Upper lobe of left lung (tissue), 6 donors: ENCODE results near the gene SLC13A3. TPM values are rescaled to one million over a fixed set of nuclear protein-coding genes. Genes with fewer than 3 reads are reported as not detected.

Source experiments
- ATAC-seq, 2 donors: fragments of 200-7000 bp; cut with Tn5 transposase; one replicate each; pipeline ENCODE4 v1.9.1; 2022; ENCODE audit warnings: mild to moderate bottlenecking in 2 of 2, moderate library complexity in 2 of 2; ENCODE audit not compliant: low FRiP score in 2 of 2
- DNase-seq, 2 donors: peaks; one replicate each; pipeline ENCODE4 v3.0.0-alpha.2; 2019 to 2020
- H3K27ac ChIP-seq, 4 donors: fragments of 200-600 bp; sonication (generic); one replicate each; pipeline ENCODE4 v1.5.1; 2016 to 2019
- H3K27me3 ChIP-seq, 4 donors: fragments of 200-600 bp; sonication (generic); one replicate each; pipeline ENCODE4 v1.5.1; 2017 to 2019
- H3K36me3 ChIP-seq, 4 donors: fragments of 200-600 bp; sonication (generic); one replicate each; pipeline ENCODE4 v1.5.1; 2016 to 2019
- H3K4me1 ChIP-seq, 4 donors: fragments of 200-600 bp; sonication (generic); one replicate each; pipeline ENCODE4 v1.5.1; 2018 to 2019
- H3K4me3 ChIP-seq, 4 donors: fragments of 200-600 bp; sonication (generic); one replicate each; pipeline ENCODE4 v1.5.1; 2017 to 2019; ENCODE audit warnings: mild to moderate bottlenecking in 2 of 4, moderate library complexity in 1 of 4
- H3K9me3 ChIP-seq, 4 donors: fragments of 200-600 bp; sonication (generic); one replicate each; pipeline ENCODE4 v1.5.1; 2018 to 2019
- CTCF ChIP-seq, 6 experiments: fragments of 450-650 bp in 4 of 6; fragments of 200-600 bp in 2 of 6; sonication (generic) in 2 of 6; IDR thresholded peaks; one replicate each; pipeline ENCODE4 v1.5.1; 2016 to 2019; ENCODE audit warnings: antibody characterized with exemption in 6 of 6
- EP300 ChIP-seq, 4 donors: sonication (generic); formaldehyde crosslinking; IDR thresholded peaks; one replicate each; pipeline ENCODE4 v1.5.1; 2017; ENCODE audit warnings: antibody characterized with exemption in 4 of 4, control low read depth in 2 of 4
- POLR2A ChIP-seq, 4 donors: fragments of 450-650 bp; IDR thresholded peaks; one replicate each; pipeline ENCODE4 v1.5.1; 2016 to 2017; ENCODE audit warnings: antibody characterized with exemption in 4 of 4, mild to moderate bottlenecking in 2 of 4
- POLR2AphosphoS5 ChIP-seq, 2 donors: sonication (generic); formaldehyde crosslinking; IDR thresholded peaks; one replicate each; pipeline ENCODE4 v1.5.1; 2017; ENCODE audit warnings: antibody characterized with exemption in 2 of 2
- WGBS, 2 donors: methylation state at CpG; one replicate each; pipeline ENCODE4 v1.1.5; 2017 to 2018; 5-methylcytosine and 5-hydroxymethylcytosine counted together
- total RNA-seq, 6 donors: library from RNA; depleted of rRNA in 4 of 6; stranded (reverse); fragments of >200 nt in 4 of 6; gene quantifications; one replicate each; pipeline versions ENCODE4 v1.1.0 to v1.2.1, GENCODE V29; 2016 to 2021
- donor health status: DM: no; HTN: no; CAD: no; lungs with moderate emphysema.
- donor health status: DM: no; HTN: yes; CAD: no; lungs with severe emphysema.

Gene SLC13A3
- total RNA-seq, 6 donors from 2014 or later = 0.88 to 11.5 (median 1.3) TPM

DNA sequence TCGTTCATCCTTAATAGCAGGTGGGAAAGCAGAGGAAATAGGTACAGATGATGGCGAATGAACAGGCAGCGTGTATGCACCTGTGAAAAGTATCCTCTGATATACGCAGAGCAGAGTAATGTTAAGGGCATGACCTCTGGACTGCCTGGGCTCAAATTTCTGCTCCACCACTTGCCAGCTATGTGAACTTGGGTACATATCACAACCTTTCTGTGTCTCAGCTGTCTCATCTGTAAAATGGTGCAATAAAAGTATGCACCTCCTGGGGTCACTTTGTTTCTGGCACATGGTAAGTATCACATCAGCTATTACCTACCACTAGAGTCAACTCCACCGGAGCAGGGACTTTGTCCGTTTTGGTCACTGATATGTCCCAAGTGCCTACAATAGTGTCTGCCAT is 103.3 kb downstream of the SLC13A3 start:
- WGBS, 2 donors = 81 to 84% methylated on average over 6 of the region's 6 CpGs
- TF ChIP-seq POLR2AphosphoS5 (IDR thresholded peaks at IDR 0.05) = no peak
- TF ChIP-seq CTCF (IDR thresholded peaks at IDR 0.05) = no peak
- TF ChIP-seq EP300 (IDR thresholded peaks at IDR 0.05) = no peak
- no peak for TF ChIP-seq POLR2A (IDR thresholded peaks at IDR 0.05)

GRCh38 chr20:46546936-46547335 is 104.3 kb downstream of the SLC13A3 start:
- no peaks in the 10 kb centered on the region for H3K27me3 ChIP-seq

More for the DNA sequence above, 103.3 kb downstream of the SLC13A3 start:
- no peaks in the 10 kb centered on the region for H3K9me3 ChIP-seq
- no peaks in the 10 kb centered on the region for H3K27me3 ChIP-seq
- no peak overlapping the region for H3K27ac ChIP-seq
- ATAC-seq (no peak), DNase-seq (no peak)
- H3K4me1 ChIP-seq = peaks cover 0 to 17% (median 7%) of the 10 kb centered on the region in 4 donors
- no peaks in the 10 kb centered on the region for H3K36me3 ChIP-seq
- no peak overlapping the region for H3K4me3 ChIP-seq

GRCh38 chr20:46546298-46546697 is 105.0 kb downstream of the SLC13A3 start:
- DNase-seq (no peak), ATAC-seq (no peak)
- Histone ChIP-seq H3K27ac (no peak overlapping the region), H3K36me3 (no peaks in the 10 kb centered on the region), H3K4me1 (peaks cover 0 to 12% (median 5%) of the 10 kb centered on the region in 4 donors), H3K27me3 (no peaks in the 10 kb centered on the region), H3K9me3 (no peaks in the 10 kb centered on the region), H3K4me3 (no peak overlapping the region)
- TF ChIP-seq POLR2AphosphoS5 (IDR thresholded peaks at IDR 0.05) = no peak
- no peak for TF ChIP-seq EP300 (IDR thresholded peaks at IDR 0.05)
- TF ChIP-seq POLR2A (IDR thresholded peaks at IDR 0.05) = no peak
- TF ChIP-seq CTCF (IDR thresholded peaks at IDR 0.05) = no peak
- WGBS, 2 donors = 89% methylated on average over 3 of the region's 3 CpGs

More at GRCh38 chr20:46546936-46547335, 104.3 kb downstream of the SLC13A3 start:
- no peaks in the 10 kb centered on the region for H3K36me3 ChIP-seq
- no peak for ATAC-seq
- no peak overlapping the region for H3K4me3 ChIP-seq
- 70 to 72% methylated on average over 6 of the region's 6 CpGs for WGBS, 2 donors
- no peak overlapping the region for H3K27ac ChIP-seq
- no peak for TF ChIP-seq CTCF (IDR thresholded peaks at IDR 0.05)
- no peak for TF ChIP-seq POLR2AphosphoS5 (IDR thresholded peaks at IDR 0.05)
- no peak for TF ChIP-seq POLR2A (IDR thresholded peaks at IDR 0.05)
- TF ChIP-seq EP300 (IDR thresholded peaks at IDR 0.05) = no peak
- peaks cover 0 to 12% (median 5%) of the 10 kb centered on the region in 4 donors for H3K4me1 ChIP-seq
- DNase-seq = no peak
- H3K9me3 ChIP-seq = no peaks in the 10 kb centered on the region

DNA sequence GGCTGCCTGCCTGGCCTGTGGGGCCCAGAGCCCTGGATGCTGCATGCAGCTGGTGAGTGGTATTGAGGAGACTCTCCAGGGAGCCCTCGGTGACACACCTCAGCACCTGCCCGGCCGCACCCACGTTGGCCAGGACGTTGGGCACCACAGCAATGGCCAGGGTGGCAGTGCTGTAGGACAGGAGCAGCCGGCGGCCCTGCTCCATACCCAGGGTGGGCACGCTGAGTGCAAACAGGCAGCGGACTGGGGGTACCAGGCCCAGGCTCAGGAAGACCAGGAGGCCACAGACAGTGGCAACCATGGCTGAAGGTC is 105.5 kb downstream of the SLC13A3 start:
- no peak for TF ChIP-seq POLR2A (IDR thresholded peaks at IDR 0.05)
- no peak for TF ChIP-seq EP300 (IDR thresholded peaks at IDR 0.05)
- no peak for TF ChIP-seq POLR2AphosphoS5 (IDR thresholded peaks at IDR 0.05)
- no peak for TF ChIP-seq CTCF (IDR thresholded peaks at IDR 0.05)
- DNase-seq (peak in 1 of 2 donors; percentile 73), ATAC-seq (peak in 1 of 2 donors; percentile 19)
- WGBS, 2 donors = 86% methylated on average over 9 of the region's 9 CpGs; no CpG with 5 or more reads in 1 of the 2 donors
- H3K36me3 ChIP-seq = no peaks in the 10 kb centered on the region
- no peaks in the 10 kb centered on the region for H3K27me3 ChIP-seq
- no peak overlapping the region for H3K4me3 ChIP-seq
- peaks cover 0 to 12% (median 5%) of the 10 kb centered on the region in 4 donors for H3K4me1 ChIP-seq
- H3K9me3 ChIP-seq = no peaks in the 10 kb centered on the region
- H3K27ac ChIP-seq = no peak overlapping the region

DNA sequence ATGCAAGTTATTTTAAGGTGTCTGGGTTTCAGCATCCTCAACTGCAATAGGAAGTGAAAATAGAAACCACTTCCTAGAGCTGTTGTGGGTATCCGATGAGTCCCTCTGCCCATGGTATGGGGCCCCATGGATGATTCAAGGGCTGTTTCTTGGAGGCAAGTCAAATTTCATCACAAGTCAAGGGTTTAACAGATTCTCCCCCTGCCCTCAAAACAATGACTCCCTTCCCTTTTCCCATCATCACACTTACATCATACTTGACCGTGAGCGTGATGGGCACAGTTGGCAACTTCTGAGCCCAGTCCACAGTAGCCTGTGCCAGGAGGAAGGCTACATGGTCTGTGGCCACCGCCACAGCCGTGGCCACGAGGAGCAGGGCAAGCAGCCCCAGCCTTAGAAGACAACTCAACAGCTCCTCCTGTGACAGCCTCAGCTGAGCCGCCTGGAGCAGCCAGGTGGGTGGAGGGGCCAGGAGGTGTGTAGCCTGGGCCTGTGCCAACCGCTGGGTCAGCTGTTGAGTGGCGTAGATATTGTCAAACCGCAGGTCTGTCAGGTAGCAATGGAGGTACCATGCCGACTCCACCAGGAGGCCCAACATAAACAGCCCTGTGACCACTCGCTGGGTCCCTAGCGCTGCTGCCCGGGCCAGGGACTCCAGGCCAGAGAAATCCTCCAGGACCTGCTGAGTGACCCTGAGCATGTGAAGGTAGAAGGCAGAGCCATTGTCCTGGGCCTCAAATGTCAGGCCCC is 106.0 kb downstream of the SLC13A3 start:
- no peaks in the 10 kb centered on the region for H3K27me3 ChIP-seq
- H3K4me3 ChIP-seq = no peak overlapping the region
- H3K36me3 ChIP-seq = no peaks in the 10 kb centered on the region
- no peaks in the 10 kb centered on the region for H3K9me3 ChIP-seq
- H3K27ac ChIP-seq = no peak overlapping the region
- DNase-seq (peak in 1 of 2 donors; percentile 61), ATAC-seq (peak; percentile 12 to 35)
- WGBS, 2 donors = 43 to 75% methylated on average over 7 to 11 of the region's 14 CpGs
- TF ChIP-seq POLR2A (IDR thresholded peaks at IDR 0.05) (no peak), POLR2AphosphoS5 (IDR thresholded peaks at IDR 0.05) (no peak), CTCF (IDR thresholded peaks at IDR 0.05) (no peak), EP300 (IDR thresholded peaks at IDR 0.05) (no peak)
- peaks cover 0 to 12% (median 5%) of the 10 kb centered on the region in 4 donors for H3K4me1 ChIP-seq
